Amniotic epithelial cell (primary cell): ENCODE data around the gene ST3GAL2.

Experiments used
- DNase-seq: peaks from one replicate; pipeline ENCODE4 v3.0.0-alpha.2; 2010; ENCODE audit warnings: low read depth

ST3GAL2 gene, protein sequence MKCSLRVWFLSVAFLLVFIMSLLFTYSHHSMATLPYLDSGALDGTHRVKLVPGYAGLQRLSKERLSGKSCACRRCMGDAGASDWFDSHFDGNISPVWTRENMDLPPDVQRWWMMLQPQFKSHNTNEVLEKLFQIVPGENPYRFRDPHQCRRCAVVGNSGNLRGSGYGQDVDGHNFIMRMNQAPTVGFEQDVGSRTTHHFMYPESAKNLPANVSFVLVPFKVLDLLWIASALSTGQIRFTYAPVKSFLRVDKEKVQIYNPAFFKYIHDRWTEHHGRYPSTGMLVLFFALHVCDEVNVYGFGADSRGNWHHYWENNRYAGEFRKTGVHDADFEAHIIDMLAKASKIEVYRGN

GRCh38 chr16:70438969-70439862, at the start of gene ST3GAL2:
TSS of gene ST3GAL2 (minus strand) at chr16:70439100. CDS start at chr16:70398530, 40,570 bp downstream.
- DNase-seq, result peak; percentile 88

- DNase-seq, result no peak
These were observed 46.0 kb upstream of the ST3GAL2 start for GRCh38 chr16:70484867-70485266.

DNA sequence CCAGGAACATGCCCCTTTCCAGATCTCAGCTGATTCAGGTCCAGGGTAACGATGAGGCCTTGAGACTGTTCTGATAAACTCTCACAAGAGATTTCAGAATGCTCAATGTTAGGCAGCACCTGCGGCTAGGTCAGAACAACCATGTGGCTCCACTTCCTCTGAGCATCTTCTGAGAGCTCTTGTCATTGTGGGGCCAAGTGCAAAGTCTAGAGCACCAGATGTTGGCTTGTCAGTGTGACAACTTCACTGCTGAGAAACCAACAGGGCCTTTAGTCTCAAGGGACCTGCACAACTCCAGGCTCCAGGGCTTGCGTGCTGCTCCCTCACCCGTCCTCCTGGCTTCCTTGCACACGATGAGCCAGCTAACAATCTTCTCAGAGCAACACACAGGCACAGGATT, 44.5 kb upstream of the ST3GAL2 start:
- DNase-seq, result no peak

DNA sequence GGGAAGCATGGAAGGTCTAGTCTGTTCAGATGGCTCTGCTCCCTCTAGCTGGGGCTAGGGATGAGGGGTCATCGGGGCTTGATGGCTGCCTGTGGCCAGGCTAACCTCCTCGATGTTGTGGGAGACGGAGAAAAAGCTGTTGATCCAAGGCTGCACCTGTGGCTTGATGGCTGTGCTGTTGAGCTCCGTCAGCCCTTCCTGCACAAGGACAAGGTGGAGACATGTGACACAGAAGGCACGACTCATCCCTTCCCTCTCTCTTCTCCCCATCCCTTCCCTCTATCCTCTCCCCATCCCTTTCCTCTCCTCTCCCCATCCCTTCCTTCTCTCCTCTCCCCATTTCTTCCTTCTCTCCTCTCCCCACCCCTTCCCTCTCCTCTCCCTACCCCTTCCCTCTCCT, 43.7 kb upstream of the ST3GAL2 start:
- DNase-seq, result no peak

GRCh38 chr16:70481929-70482536, 43.1 kb upstream of the ST3GAL2 start:
- no peak for DNase-seq

DNA sequence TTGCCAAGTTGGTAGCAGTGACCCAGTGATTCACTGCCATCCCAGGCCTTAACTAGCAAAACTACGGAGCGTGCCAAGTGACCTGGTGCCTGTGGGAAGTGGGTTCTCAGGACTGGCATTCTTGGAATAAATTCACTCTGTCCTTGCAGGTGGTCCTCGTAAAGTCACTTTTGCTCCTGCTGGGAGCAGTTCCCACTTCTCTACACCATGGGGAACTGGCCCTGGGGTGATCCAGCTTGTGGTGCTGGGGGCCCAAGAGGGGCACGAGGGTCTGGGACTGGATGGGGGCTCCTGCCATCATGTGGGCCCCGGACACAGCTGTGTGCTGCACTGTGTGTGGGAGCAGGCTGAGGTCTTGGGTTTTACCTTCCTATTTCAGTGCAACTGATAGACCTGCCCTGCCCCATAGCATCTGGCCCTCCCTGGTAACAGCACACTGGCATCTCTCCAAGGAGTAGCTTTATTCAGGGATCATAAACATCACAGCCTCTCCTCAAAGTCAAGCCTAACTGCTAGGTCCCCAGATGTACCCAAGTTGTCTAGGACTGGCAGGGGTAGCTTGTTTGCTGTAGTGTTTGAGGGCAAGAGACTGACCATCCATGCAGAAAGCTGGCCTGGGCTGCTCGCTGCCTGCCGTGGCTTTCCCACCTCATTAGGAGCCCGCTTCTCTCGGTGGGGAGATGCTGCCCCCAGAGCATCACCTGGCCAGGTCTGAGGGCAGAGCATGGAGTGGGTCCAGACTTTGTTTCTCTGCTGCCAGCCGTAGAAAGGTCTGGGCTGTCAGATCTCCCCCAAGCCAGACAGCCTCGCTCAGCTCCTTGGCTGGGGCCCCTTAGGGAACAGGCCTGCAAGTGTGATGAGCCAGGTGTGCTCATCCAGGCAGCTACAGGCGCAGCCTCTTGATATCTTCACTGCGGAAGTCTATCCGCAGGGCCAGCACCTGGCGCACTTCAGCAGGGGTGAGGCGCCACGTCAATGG, 41.5 kb upstream of the ST3GAL2 start:
- DNase-seq, result no peak

- no peak for DNase-seq
These were observed 40.0 kb upstream of the ST3GAL2 start for GRCh38 chr16:70478912-70479341.

GRCh38 chr16:70478169-70478568, 39.3 kb upstream of the ST3GAL2 start:
- DNase-seq, result no peak

GRCh38 chr16:70476272-70477020, 37.5 kb upstream of the ST3GAL2 start:
- peak; percentile 67 for DNase-seq

- DNase-seq, result no peak
These were observed 36.4 kb upstream of the ST3GAL2 start for GRCh38 chr16:70475054-70475871.

DNA sequence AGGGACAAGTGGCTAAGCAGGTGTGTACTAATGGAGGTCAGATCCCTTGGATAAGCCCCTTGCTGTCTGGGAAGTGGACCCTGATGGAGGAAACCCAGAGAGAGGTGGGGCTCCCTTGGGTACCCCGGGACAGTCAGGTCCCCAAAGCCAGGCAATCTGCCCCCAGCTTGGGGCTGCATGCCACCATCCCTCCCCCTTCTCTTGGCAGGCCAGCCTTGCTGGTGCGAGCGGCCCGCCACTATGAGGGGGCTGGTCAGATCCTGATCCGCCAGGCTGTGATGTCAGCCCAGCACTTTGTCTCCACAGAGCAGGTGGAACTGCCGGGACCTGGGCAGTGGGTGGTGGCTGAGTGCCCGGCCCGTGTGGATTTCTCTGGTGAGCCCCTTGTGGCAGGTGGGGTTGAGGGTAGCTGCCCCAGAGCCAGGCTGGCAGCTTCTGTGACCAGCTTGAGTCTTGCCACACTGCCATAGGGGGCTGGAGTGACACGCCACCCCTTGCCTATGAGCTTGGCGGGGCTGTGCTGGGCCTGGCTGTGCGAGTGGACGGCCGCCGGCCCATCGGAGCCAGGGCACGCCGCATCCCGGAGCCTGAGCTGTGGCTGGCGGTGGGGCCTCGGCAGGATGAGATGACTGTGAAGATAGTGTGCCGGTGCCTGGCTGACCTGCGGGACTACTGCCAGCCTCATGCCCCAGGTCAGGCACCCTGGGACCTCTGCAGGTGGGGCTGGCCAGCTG, 35.6 kb upstream of the ST3GAL2 start:
- no peak for DNase-seq

DNA sequence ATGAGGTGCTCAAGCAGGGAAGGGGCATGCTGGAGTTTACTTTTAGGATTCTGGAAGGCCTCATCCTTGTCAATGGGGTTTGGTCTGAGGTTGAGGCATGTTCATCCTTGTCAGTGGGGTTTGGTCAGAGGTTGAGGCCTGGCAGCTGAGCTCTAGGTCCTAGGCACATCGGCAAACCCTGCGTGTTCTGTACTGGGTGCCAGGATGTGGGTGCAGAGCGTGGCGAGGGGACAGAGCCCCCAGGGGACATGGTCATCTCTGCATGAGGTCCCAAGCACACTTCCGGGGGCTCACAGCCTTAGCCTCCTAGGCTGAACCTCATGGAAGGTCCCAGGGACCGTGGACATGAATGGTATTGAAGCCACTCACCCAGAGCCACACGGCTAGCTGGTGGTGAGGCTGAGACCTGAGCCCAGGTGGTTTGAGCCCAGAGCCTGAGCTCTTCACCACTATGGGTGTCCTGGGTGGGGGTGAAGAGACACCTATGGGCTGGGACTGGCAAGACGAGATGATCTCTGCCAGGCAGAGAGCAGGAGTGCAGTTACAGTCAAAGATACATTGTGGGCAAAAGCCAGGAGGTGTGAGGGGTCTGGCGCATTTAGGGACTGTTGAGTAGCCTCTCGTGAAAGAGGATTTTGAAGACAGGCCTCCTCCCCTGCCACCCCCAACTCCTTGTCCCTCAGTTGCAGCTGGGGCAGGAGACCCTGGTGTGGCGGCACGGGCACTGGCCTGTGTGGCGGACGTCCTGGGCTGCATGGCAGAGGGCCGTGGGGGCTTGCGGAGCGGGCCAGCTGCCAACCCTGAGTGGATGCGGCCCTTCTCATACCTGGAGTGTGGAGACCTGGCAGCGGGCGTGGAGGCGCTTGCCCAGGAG, 34.8 kb upstream of the ST3GAL2 start:
- DNase-seq, result no peak

- no peak for DNase-seq
These were observed 34.0 kb upstream of the ST3GAL2 start for GRCh38 chr16:70472786-70473433.

DNA sequence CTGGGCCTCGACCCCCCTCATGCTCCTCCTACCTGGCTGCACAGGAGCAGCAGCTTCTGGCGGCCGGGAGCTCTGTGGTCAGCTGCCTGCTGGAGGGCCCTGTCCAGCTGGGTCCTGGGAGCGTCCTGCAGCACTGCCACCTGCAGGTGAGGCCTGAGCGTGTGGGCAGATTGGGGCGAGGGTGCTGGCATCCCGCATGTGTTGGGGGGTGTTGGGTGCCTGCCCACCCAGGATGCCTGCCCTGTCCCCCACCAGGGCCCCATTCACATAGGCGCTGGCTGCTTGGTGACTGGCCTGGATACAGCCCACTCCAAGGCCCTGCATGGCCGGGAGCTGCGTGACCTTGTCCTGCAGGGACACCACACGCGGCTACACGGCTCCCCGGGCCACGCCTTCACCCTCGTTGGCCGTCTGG, 32.0 kb upstream of the ST3GAL2 start:
- no peak for DNase-seq

DNA sequence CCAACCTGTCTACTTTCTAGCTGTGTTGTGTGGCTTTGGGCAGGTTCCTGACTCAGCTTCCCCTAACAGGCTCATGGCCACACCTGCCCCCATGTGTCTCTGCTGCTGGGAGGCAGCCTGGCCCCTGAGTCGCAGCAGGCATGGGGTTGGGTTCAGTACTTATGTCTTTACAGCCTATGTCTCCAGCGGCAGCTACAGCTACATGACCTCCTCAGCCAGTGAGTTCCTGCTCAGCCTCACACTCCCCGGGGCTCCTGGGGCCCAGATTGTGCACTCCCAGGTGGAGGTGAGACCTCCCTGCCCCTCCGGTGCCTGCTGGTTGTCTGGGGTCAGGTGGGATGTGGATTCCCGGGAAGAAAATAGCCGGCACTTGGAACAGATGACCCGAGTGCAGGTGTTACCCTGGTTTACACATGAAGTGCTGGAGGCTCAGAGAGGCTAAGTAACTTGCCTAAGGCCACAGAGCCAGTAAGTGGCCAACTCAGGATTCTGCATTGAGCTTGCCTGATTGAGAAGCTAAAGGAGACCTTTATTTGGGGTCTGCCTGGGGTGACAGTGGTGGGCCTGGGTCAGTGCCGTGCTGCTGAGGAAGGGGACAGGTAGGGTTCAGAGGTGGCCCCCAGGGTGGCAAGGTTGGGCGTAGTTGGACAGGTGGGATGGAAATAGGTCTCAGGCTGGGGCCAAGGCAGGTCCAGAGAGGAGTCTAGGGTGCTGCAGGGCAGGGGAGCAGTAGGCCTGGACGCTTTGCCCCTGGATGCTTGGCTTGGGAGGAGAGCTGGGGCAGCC, 31.4 kb upstream of the ST3GAL2 start:
- no peak for DNase-seq

DNA sequence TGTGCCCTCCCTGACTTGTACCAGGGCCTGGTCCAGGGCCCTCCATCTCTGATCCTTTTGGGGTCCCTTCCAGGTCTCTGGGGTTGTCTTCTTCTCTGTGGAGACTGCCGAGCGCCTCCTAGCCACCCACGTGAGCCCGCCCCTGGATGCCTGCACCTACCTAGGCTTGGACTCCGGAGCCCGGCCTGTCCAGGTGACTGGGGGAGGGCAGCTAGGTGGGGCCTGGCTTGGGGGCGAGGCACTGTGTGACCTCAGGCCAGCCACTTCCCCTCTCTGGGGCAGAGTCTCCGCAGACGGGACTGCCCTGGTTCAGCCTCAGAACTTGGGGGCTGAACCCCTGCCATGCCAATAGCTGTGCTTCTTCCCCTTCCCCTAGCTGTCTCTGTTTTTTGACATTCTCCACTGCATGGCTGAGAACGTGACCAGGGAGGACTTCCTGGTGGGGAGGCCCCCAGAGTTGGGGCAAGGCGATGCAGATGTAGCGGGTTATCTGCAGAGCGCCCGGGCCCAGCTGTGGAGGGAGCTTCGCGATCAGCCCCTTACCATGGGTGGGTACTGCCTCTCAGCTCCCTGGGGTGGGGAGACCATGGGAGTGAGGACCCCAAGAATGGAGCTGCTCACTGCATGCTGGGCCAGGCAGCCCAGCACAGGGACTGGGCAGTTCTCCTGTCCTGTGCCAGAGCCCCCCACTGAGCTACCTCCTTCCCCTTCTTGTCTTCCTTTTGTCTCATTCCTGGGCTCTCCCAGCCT, 30.1 kb upstream of the ST3GAL2 start:
- no peak for DNase-seq
